Tibial artery (tissue), 4 donors: ENCODE measurements around the gene CTNNA2.

ENCODE experiments used
- DNase-seq, 2 donors: peaks; one replicate each; pipeline ENCODE4 v3.0.0-alpha.2; 2019
- H3K27ac ChIP-seq, 2 donors: fragments of 200-600 bp; sonication (generic) in 1 of 2; 1 replicate in 1 of 2; 2 replicates in 1 of 2; pipeline ENCODE4 v1.5.1; 2018 to 2019; ENCODE audit warnings: mild to moderate bottlenecking in 1 of 2
- H3K27me3 ChIP-seq, 2 donors: fragments of 200-600 bp; sonication (generic) in 1 of 2; one replicate each; pipeline versions ENCODE4 v1.5.1 to v1.6.0; 2016 to 2019
- H3K36me3 ChIP-seq, 3 donors: fragments of 200-600 bp; sonication (generic) in 2 of 3; one replicate each; pipeline ENCODE4 v1.5.1; 2016 to 2019; ENCODE audit warnings: mild to moderate bottlenecking in 2 of 3
- H3K4me1 ChIP-seq, 4 donors: fragments of 200-600 bp; sonication (generic) in 2 of 4; 1 replicate in 3 of 4; 2 replicates in 1 of 4; pipeline ENCODE4 v1.5.1; 2016 to 2019
- H3K4me3 ChIP-seq, 2 donors: fragments of 200-600 bp; sonication (generic) in 1 of 2; 1 replicate in 1 of 2; 2 replicates in 1 of 2; pipeline ENCODE4 v1.5.1; 2018 to 2019; ENCODE audit warnings: mild to moderate bottlenecking in 2 of 2
- H3K9me3 ChIP-seq, 3 donors: fragments of 200-600 bp; sonication (generic) in 1 of 3; one replicate each; pipeline ENCODE4 v1.5.1; 2016 to 2019
- intact Hi-C: fragments of 100-400 bp; cut with DNase I; formaldehyde crosslinking; loops from one replicate; pipeline ENCODE4 v1.15.0; 2023; ENCODE audit warnings: low total_unique reads
- TF ChIP-seq, protein P1 (sequence below), 2 experiments: fragments of 200-600 bp in 1 of 2; fragments of 450-650 bp in 1 of 2; IDR thresholded peaks; one replicate each; pipeline ENCODE4 v1.5.1; 2017 to 2019; ENCODE audit warnings: antibody characterized with exemption in 2 of 2, mild to moderate bottlenecking in 1 of 2, moderate library complexity in 1 of 2

CTNNA2 gene

DNA sequence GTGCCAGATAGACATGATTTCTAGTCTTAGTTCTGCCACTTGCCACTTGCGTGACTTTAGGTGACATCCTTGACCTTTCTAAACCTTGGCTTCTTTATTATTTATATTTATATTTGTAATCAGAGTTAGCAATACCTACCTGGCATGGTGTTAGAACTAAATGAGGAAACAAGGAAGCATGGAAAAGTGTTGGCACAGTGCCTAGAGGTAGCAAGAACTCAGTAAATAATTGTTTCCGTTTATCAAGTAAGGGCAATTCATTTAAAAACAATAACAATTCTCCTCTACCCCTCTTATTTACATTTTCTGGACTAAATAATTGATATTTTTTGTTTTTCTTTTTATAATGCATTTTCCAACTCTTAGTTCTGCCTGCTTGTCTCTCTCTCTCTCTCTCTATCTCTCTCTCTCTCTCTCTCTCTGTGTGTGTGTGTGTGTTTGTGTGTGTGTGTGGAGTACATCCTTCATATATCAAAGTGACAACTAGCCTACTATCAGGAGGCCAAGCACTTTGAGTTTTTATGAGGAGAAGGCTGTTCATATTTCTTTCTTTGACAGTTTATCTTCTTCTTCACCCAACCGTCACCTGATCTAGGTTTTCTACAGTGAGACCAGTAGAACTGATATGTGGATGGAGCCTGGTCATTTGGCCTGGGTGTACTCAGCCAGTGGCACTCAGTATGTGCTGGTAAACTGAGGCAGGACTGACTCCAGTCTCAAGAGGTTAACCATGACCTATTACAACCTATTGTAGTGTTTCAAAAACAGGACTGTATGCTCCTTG lies 657.2 kb downstream of the CTNNA2 start:
- no peaks in the 10 kb centered on the region for H3K27me3 ChIP-seq
- H3K27ac ChIP-seq, result no peak overlapping the region
- intact Hi-C loops, result no loop called here
- H3K36me3 ChIP-seq, result no peaks in the 10 kb centered on the region
- no peak for DNase-seq
- H3K4me1 ChIP-seq, result no peaks in the 10 kb centered on the region
- no peaks in the 10 kb centered on the region for H3K9me3 ChIP-seq
- no peak overlapping the region for H3K4me3 ChIP-seq
- TF ChIP-seq, protein P1, sequence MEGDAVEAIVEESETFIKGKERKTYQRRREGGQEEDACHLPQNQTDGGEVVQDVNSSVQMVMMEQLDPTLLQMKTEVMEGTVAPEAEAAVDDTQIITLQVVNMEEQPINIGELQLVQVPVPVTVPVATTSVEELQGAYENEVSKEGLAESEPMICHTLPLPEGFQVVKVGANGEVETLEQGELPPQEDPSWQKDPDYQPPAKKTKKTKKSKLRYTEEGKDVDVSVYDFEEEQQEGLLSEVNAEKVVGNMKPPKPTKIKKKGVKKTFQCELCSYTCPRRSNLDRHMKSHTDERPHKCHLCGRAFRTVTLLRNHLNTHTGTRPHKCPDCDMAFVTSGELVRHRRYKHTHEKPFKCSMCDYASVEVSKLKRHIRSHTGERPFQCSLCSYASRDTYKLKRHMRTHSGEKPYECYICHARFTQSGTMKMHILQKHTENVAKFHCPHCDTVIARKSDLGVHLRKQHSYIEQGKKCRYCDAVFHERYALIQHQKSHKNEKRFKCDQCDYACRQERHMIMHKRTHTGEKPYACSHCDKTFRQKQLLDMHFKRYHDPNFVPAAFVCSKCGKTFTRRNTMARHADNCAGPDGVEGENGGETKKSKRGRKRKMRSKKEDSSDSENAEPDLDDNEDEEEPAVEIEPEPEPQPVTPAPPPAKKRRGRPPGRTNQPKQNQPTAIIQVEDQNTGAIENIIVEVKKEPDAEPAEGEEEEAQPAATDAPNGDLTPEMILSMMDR (IDR thresholded peaks at IDR 0.05), result no peak

- Histone ChIP-seq H3K27me3 (no peaks in the 10 kb centered on the region), H3K9me3 (peaks cover 0 to 10% (median 7%) of the 10 kb centered on the region in 3 donors), H3K4me3 (no peak overlapping the region), H3K36me3 (no peaks in the 10 kb centered on the region), H3K4me1 (no peaks in the 10 kb centered on the region), H3K27ac (no peak overlapping the region)
- DNase-seq, result no peak
- TF ChIP-seq, protein P1 (IDR thresholded peaks at IDR 0.05), result no peak
- intact Hi-C loops, result no loop called here
Observed at GRCh38 chr2:80185091-80185490, 672.2 kb downstream of the CTNNA2 start.

GRCh38 chr2:80186262-80186661 lies 673.4 kb downstream of the CTNNA2 start:
- DNase-seq, result no peak
- Histone ChIP-seq H3K4me1 (no peaks in the 10 kb centered on the region), H3K9me3 (no peaks in the 10 kb centered on the region), H3K27ac (no peak overlapping the region), H3K36me3 (no peaks in the 10 kb centered on the region), H3K4me3 (no peak overlapping the region), H3K27me3 (no peaks in the 10 kb centered on the region)
- intact Hi-C loops, result no loop called here
- TF ChIP-seq, protein P1 (IDR thresholded peaks at IDR 0.05), result no peak

- H3K9me3 ChIP-seq, result no peaks in the 10 kb centered on the region
- intact Hi-C loops, result no loop called here
- H3K4me3 ChIP-seq, result no peak overlapping the region
- no peaks in the 10 kb centered on the region for H3K27me3 ChIP-seq
- H3K36me3 ChIP-seq, result no peaks in the 10 kb centered on the region
- no peak for DNase-seq
- no peak overlapping the region for H3K27ac ChIP-seq
- TF ChIP-seq, protein P1 (IDR thresholded peaks at IDR 0.05), result no peak
- H3K4me1 ChIP-seq, result no peaks in the 10 kb centered on the region
Observed at GRCh38 chr2:80187156-80187555, 674.3 kb downstream of the CTNNA2 start.

DNA sequence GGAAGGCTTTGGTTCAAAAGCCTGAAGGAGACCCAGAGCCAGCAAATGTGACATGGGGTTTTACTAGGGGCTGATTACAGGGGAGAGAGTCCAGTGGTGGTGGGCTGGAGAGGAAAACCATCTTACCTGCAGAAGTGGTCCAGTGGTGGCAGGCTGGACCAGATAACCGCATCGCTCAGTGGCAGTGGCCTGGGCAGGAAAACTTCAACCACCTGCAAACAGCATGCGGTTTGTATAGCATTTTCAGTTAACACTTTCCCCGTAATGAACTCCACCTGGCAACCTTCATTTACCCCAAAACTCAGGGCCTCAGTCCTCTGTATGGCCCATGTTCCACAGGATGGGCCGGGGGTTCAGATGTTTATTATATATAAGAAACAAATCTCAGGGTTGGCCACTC lies 677.3 kb downstream of the CTNNA2 start:
- Histone ChIP-seq H3K4me3 (no peak overlapping the region), H3K27ac (no peak overlapping the region), H3K4me1 (no peaks in the 10 kb centered on the region), H3K36me3 (no peaks in the 10 kb centered on the region), H3K27me3 (no peaks in the 10 kb centered on the region), H3K9me3 (no peaks in the 10 kb centered on the region)
- DNase-seq, result no peak
- TF ChIP-seq, protein P1 (IDR thresholded peaks at IDR 0.05), result no peak
- intact Hi-C loops, result no loop called here
